Panc1 (cell line): ENCODE data around the gene ST8SIA6.

Source experiments
- POLR2AphosphoS5 ChIP-seq: IDR thresholded peaks from 2 replicates; pipeline ENCODE4 v1.6.1; 2012; ENCODE audit warnings: mild to moderate bottlenecking, low read depth, low read length, moderate library complexity
- TF ChIP-seq, protein P1 (sequence below): fragments of 450-650 bp; IDR thresholded peaks from 2 replicates; pipeline ENCODE4 v1.5.1; 2017; ENCODE audit warnings: mild to moderate bottlenecking
- TF ChIP-seq, protein P2 (sequence below), 2 experiments: IDR thresholded peaks; 2 replicates each; pipeline ENCODE4 v1.6.1; 2011 to 2012; ENCODE audit warnings: low read depth in 2 of 2, control low read depth in 1 of 2, low read length in 1 of 2, mild to moderate bottlenecking in 1 of 2, moderate library complexity in 1 of 2; ENCODE audit not compliant: insufficient read depth in 1 of 2

DNA sequence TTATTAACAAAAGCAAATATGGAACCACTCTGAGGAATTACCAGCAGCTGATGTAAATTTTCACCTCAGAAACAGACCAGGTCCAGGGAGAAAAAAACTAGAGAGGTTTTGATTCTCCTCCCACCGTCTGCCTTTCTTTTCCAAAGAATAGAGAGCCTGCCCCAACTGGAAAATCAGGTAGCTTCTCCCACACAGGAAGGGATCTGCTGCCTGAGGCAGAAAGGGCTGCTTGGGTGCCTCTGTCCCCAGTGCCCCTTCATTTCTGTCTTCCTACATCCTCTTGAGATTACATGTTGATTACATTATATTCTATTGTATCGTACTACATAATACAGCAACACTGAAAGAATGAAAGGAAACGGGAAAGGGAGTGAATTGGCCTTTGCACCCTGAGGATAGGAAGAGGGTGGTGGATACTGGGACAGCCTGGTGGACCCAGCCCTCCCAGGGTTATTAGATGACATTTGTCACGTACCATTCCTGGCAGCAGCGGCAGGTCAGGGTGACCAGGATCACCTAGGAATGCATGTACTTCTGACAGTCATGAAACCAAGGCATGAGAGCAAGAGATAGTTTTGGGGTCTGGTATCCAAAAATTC is 8.9 kb downstream of the ST8SIA6 start:
- TF ChIP-seq POLR2AphosphoS5 = no peak
- TF ChIP-seq, protein P1, sequence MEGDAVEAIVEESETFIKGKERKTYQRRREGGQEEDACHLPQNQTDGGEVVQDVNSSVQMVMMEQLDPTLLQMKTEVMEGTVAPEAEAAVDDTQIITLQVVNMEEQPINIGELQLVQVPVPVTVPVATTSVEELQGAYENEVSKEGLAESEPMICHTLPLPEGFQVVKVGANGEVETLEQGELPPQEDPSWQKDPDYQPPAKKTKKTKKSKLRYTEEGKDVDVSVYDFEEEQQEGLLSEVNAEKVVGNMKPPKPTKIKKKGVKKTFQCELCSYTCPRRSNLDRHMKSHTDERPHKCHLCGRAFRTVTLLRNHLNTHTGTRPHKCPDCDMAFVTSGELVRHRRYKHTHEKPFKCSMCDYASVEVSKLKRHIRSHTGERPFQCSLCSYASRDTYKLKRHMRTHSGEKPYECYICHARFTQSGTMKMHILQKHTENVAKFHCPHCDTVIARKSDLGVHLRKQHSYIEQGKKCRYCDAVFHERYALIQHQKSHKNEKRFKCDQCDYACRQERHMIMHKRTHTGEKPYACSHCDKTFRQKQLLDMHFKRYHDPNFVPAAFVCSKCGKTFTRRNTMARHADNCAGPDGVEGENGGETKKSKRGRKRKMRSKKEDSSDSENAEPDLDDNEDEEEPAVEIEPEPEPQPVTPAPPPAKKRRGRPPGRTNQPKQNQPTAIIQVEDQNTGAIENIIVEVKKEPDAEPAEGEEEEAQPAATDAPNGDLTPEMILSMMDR = no peak
- TF ChIP-seq, protein P2, sequence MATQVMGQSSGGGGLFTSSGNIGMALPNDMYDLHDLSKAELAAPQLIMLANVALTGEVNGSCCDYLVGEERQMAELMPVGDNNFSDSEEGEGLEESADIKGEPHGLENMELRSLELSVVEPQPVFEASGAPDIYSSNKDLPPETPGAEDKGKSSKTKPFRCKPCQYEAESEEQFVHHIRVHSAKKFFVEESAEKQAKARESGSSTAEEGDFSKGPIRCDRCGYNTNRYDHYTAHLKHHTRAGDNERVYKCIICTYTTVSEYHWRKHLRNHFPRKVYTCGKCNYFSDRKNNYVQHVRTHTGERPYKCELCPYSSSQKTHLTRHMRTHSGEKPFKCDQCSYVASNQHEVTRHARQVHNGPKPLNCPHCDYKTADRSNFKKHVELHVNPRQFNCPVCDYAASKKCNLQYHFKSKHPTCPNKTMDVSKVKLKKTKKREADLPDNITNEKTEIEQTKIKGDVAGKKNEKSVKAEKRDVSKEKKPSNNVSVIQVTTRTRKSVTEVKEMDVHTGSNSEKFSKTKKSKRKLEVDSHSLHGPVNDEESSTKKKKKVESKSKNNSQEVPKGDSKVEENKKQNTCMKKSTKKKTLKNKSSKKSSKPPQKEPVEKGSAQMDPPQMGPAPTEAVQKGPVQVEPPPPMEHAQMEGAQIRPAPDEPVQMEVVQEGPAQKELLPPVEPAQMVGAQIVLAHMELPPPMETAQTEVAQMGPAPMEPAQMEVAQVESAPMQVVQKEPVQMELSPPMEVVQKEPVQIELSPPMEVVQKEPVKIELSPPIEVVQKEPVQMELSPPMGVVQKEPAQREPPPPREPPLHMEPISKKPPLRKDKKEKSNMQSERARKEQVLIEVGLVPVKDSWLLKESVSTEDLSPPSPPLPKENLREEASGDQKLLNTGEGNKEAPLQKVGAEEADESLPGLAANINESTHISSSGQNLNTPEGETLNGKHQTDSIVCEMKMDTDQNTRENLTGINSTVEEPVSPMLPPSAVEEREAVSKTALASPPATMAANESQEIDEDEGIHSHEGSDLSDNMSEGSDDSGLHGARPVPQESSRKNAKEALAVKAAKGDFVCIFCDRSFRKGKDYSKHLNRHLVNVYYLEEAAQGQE (IDR thresholded peaks at IDR 0.05; ENCODE audit: insufficient read depth in 1 of 2, low read depth in 2 of 2, low read length in 1 of 2) = no peak
